Transverse colon (tissue), 4 donors: ENCODE measurements around the gene ST6GAL1.

Experiments
- POLR2A ChIP-seq: fragments of 450-650 bp; IDR thresholded peaks from one replicate; pipeline ENCODE4 v1.6.1; 2016; ENCODE audit warnings: antibody characterized with exemption, mild to moderate bottlenecking, moderate library complexity
- POLR2AphosphoS5 ChIP-seq, 3 donors: sonication (generic); formaldehyde crosslinking; IDR thresholded peaks; one replicate each; pipeline ENCODE4 v1.6.1; 2016; ENCODE audit warnings: antibody characterized with exemption in 3 of 3
- TF ChIP-seq, protein P1 (sequence below), 5 experiments: fragments of 200-600 bp in 3 of 5; fragments of 450-650 bp in 2 of 5; sonication (generic) in 3 of 5; IDR thresholded peaks; 1 replicate in 2 of 5; 2 replicates in 3 of 5; pipeline ENCODE4 v1.5.1; 2016 to 2017; ENCODE audit warnings: antibody characterized with exemption in 5 of 5, inconsistent platforms in 3 of 5, mild to moderate bottlenecking in 2 of 5, moderate library complexity in 1 of 5

- TF ChIP-seq, protein P1, sequence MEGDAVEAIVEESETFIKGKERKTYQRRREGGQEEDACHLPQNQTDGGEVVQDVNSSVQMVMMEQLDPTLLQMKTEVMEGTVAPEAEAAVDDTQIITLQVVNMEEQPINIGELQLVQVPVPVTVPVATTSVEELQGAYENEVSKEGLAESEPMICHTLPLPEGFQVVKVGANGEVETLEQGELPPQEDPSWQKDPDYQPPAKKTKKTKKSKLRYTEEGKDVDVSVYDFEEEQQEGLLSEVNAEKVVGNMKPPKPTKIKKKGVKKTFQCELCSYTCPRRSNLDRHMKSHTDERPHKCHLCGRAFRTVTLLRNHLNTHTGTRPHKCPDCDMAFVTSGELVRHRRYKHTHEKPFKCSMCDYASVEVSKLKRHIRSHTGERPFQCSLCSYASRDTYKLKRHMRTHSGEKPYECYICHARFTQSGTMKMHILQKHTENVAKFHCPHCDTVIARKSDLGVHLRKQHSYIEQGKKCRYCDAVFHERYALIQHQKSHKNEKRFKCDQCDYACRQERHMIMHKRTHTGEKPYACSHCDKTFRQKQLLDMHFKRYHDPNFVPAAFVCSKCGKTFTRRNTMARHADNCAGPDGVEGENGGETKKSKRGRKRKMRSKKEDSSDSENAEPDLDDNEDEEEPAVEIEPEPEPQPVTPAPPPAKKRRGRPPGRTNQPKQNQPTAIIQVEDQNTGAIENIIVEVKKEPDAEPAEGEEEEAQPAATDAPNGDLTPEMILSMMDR (IDR thresholded peaks at IDR 0.05): no peak
- no peak for TF ChIP-seq POLR2AphosphoS5 (IDR thresholded peaks at IDR 0.05)
- no peak for TF ChIP-seq POLR2A
These were observed 131.4 kb downstream of the ST6GAL1 start for GRCh38 chr3:187061748-187062147.
